GM04503 (cell line): ENCODE data around the gene MVP.
"Not testable (repeated sequence)": the region's sequence is repeated elsewhere in the genome, so short reads cannot be mapped to it uniquely, and the experiment has no call there.

Experiments used
- DNase-seq: peaks from one replicate; pipeline ENCODE4 v3.0.0-alpha.2; 2012; ENCODE audit warnings: low read depth

Gene MVP

GRCh38 chr16:29843931-29844330 is 23.7 kb downstream of the MVP start:
- no peak for DNase-seq

DNA sequence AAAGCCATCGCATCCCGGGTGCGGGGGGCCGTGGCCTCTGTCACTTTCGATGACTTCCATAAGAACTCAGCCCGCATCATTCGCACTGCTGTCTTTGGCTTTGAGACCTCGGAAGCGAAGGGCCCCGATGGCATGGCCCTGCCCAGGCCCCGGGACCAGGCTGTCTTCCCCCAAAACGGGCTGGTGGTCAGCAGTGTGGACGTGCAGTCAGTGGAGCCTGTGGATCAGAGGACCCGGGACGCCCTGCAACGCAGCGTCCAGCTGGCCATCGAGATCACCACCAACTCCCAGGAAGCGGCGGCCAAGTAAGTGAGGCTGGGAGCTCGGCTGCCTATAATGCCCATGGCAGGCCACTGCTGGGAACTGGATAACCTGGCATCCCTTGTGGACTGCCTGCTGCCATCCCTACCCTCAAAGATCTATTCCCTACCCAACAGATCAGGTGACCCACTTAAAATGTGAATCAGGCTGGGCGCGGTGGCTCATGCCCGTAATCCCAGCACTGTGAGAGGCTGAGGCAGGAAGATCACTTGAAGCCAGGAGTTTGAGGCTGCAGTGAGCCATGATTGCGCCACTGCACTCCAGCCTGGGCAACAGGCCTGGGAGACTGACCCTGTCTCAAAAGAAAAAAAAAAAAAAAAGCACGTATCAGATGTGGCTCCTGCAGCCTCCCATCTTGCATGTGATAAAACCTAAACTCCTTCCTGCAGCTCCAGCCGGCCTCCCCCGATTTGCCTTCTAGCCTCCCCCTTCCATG is 24.5 kb downstream of the MVP start:
- no peak for DNase-seq

GRCh38 chr16:29845656-29846055 is 25.4 kb downstream of the MVP start:
- no peak for DNase-seq

GRCh38 chr16:29848420-29849297 is 28.4 kb downstream of the MVP start:
- no peak for DNase-seq

- no peak for DNase-seq
Observed at GRCh38 chr16:29849505-29849904, 29.2 kb downstream of the MVP start.

- DNase-seq: no peak
Observed at GRCh38 chr16:29850998-29851397, 30.7 kb downstream of the MVP start.

- peak; percentile 54 for DNase-seq
Observed at GRCh38 chr16:29852654-29853053, 32.4 kb downstream of the MVP start.

DNA sequence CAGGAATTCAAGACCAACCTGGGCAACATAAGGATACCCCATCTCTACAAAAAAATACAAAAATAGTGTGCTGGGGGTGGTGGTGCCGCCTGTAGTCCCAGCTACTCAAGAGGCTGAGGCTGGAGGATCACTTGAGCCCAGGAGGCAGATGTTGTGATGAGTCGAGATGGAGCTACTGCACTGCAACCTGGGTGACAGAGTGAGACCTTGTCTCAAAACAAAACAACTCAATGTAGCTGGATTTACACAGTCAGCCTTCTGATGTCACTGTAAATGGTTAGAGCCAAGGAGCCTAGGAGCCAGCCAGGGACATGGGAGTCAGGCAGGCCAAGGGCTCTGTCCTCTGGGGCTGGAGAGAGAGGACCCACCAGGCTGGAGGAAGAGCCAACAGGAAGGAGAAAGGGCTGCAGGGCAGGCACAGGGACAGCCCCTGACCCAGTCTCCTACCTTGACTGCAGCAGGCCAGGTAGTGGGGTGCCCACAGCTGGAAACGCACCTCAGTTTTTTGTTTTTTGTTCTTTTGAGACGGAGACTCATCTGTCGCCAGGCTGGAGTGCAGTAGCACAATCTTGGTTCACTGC is 34.3 kb downstream of the MVP start:
- no peak for DNase-seq

DNA sequence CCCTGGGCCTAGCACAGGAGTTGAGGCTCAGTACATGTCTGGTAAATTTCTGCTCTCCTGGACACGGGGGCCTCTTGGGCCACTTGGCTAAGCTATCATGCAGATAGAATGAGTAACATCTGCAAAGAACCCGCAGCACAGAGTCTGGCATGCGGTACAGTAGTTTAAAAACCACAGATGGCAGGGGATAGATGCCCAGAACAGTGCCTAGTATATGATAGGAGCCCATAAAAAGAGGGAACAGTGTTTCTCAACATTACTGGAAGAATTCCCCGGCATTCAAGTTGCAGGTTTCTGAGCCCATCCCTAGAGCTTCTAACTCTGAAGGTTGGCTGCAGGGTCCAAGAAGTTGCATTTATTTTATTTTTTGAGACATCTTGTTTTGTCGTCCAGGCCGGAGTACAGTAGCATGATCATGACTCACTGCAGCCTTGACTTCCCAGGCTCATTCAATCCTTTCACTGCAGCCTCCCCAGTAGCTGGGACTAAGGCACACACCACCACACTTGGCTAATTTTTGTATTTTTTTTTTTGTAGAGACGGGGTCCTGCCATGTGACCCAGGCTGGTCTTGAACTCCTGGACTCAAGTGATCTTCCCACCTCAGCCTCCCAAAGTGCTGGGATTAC is 37.0 kb downstream of the MVP start:
- DNase-seq: peak; percentile 88

GRCh38 chr16:29858149-29858849 is 38.0 kb downstream of the MVP start:
- DNase-seq: no peak

DNA sequence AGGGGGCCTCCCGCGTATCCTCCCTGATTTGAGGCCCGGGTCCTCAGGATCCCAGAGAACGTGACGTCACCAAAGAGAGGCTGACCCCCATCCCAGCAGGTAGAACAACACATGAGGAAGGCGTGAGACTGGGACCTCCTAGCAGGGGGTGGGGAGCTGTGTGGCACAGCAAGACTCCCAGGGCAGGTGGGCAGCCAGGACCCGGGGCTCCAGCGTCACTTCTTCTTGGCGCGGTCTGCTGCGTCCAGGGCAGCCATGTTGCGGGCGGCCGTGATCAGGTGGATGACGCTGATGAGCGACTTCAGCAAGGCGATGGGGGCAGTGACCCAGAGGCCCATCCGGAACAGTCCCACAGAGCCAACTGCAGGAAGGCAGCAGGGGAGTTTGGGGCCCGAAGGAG is 38.7 kb downstream of the MVP start:
- DNase-seq: no peak

DNA sequence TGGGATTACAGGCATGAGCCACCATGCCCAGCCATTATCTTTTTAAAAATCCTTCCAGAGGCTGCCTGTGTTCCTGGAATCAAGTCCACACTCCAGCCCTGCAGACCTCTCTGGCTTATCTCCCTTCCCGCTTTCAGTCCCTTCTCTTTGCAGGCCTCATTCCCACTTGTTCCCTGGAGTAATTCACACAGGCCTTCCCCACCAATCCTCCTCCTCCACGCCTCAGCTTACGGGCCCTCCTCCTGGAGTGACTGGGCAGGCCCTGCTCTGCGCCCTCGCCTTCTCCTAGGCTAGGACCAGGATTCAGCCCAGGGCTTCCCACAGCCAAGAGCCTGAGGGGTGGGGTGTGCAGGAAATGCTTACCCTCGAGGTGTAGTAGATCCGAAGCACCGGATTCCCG is 40.0 kb downstream of the MVP start:
- no peak for DNase-seq

DNA sequence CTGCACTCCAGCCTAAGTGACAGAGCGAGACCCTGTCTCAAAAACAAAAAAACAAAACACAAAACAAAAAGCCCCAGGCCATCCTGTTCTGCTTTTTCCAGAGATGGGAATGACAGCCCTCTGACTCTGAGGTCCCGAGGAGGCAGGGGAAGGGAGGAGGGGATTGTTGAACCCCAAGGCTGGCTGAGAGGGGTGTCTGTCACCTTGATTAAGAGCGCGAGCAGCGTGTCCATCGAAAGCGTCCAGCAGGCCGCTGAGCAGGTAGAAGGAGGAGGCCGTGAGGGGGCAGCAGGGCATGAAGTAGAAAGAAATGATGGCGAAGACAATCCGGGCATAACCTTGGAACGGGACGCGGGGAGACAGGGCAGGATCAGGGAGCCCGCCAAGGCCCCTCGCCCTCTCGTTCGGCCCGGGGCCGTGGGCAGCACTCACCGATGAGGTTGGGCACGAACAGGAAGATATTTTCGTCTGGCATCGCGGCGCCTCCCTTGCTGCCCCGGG is 42.2 kb downstream of the MVP start:
- DNase-seq: no peak

DNA sequence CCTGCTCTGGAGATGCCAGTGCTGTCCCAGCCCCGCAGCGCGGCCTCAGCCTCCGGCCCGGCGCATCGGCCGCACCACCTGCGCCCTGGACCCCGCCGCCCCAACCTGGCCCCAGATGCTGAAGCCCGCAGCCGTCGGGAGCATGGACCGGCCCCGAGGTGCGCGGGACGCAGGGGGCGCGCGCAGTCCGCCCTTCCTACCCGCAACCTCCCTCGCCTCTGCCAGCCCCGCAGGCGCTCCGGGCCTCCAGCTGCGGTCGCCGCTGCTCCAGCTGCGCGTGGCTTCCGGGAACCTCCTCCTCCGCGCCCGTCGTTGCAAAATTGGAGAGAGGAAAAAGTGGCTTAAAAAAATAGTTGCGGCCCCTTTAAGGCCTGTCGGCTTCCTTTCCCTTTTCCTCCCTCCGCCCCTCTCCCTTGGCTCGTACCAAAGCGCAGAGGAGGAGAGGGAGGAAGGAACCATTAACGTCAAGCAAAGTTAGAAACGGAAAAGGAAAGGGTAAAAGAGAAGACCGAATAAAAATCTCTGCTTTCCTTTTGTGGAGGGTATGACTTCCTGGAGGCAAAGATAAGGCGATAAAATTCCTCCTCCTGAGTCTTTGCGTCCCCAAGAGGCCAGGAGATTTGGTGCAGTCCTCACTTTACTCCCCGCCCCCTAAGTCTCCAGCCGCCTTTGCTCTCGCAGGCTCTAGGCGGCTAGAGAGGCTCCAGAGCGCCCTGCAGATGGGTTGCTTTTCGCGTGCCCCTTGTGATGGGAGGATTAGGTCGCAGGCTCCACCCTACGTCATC is 42.8 kb downstream of the MVP start, which contains the start of gene CDIPT:
CDIPT (minus strand) TSS at position 343 of the 785 bp plus-strand sequence. CDS start 369 bp downstream, outside the sequence.
- DNase-seq: peak; percentile 77

- no peak for DNase-seq
Observed at GRCh38 chr16:29863669-29863984, 43.4 kb downstream of the MVP start.

GRCh38 chr16:29864205-29864604 is 43.9 kb downstream of the MVP start:
- DNase-seq: no peak

DNA sequence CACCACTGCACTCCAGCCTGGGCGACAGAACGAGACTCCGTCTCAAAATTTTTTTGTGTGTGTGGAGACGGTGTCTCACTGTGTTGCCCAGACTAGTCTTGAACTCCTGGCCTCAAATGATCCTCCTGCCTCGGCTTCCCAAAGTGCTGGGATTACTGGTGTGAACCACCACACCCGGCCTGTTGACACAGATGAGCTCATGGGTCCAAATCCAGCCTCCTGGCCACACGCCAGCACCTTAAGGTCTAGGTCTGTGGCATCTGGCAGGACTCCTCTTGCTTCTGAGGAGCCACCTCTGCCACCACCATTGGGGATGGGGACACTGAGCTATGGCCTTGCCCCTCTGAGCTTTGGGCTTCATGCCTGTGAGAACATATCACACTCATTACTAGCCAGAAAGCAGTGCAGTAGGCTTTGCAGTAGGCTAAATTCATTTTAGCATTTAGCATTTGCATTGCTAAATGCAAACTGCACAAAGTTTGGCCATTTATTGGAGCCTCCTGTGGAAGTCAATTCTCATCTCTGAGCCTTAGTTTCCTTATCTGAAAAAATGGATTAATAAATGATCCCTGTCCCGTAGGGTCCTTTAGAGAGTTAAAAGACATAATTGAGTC is 48.2 kb downstream of the MVP start:
- no peak for DNase-seq

GRCh38 chr16:29869067-29869466 is 48.8 kb downstream of the MVP start:
- DNase-seq: not testable (repeated sequence)

GRCh38 chr16:29871822-29872546 is 51.7 kb downstream of the MVP start:
- DNase-seq: no peak

DNA sequence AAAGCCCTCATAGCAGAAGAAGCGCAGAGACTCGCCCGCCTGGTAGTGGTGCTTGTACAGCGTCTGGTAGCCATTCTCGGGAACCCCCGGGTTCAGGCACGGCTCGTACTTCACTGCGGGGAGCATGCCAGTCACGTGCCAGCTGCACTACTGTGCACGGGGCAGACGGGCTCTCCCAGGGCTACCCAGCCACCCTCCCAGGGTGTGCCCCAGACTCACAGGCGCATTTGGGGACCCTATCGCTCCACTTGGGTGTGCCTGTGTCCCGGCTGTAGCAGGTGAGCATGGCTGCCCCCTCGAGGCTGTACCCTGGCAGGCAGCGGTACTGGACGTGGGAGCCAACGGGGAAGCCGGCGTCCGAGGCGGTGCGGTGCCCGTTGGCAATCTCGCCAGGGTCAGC is 53.1 kb downstream of the MVP start:
- no peak for DNase-seq
